ENCODE measurements around the gene PPP3CA. TPM values are rescaled to one million over a fixed set of nuclear protein-coding genes. Genes with fewer than 3 reads are reported as not detected.

The PPP3CA gene
- total and polyA plus RNA-seq, 2 of the 8 experiments (the other 6 are each of a cell fraction or from before 2014, with no cell fraction given) = 7.9 to 35.0 TPM

DNA sequence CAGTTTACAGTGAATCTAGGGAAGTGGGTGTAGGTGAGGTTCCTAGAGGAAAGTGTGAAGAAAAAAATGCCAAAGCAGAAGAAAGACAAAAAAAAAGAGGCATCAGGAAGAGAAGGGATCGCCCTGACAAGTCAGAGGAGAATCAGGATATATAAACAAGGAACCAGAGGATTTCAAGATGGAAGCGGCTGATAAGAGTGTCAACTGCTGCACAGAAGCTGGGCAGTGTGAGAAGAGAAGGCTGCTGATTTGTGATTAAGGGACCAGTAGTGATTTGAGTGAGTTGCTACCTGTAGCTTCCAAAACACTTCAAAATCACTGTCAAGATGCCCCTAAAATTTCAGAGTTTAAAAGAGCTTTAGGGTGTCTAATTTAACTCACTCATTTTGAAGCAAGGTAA is 258.2 kb downstream of the PPP3CA start (continued):
- no peak for TF ChIP-seq NRF1 (IDR thresholded peaks at IDR 0.05; ENCODE audit: low read depth, low read length)
- TF ChIP-seq BCL11A (IDR thresholded peaks at IDR 0.05; ENCODE audit: low read depth in 2 of 2, low read length in 2 of 2) = no peak
- TF ChIP-seq GTF2F1 (IDR thresholded peaks at IDR 0.05; ENCODE audit: borderline replicate concordance, low read depth, low read length) = no peak
- TF ChIP-seq POU5F1 (IDR thresholded peaks at IDR 0.05; ENCODE audit: low read depth, low read length) = no peak

Data from H1 (cell line).